Chondrocyte (in vitro differentiated cells): ENCODE results near the gene COL16A1. TPM values are rescaled to one million over a fixed set of nuclear protein-coding genes. Genes with fewer than 3 reads are reported as not detected.

Experiments used
- DNase-seq: peaks from one replicate; pipeline ENCODE4 v3.0.0; 2021; ENCODE audit warnings: mixed read lengths, low spot score
- H3K27ac Mint-ChIP-seq: one replicate; pipeline ENCODE4 v1.8.0; 2021; ENCODE audit warnings: mild to moderate bottlenecking, moderate library complexity, mixed read lengths; ENCODE audit not compliant: unreplicated experiment
- H3K27me3 Mint-ChIP-seq: 2 replicates; pipeline ENCODE4 v1.8.0; 2021; ENCODE audit warnings: low read depth, mixed read lengths
- H3K36me3 Mint-ChIP-seq: 2 replicates; pipeline ENCODE4 v1.8.0; 2021; ENCODE audit warnings: low read depth, mixed read lengths
- H3K4me1 Mint-ChIP-seq: 2 replicates; pipeline ENCODE4 v1.8.0; 2021; ENCODE audit warnings: low read depth, mild to moderate bottlenecking, mixed read lengths
- H3K4me3 Mint-ChIP-seq: one replicate; pipeline ENCODE4 v1.8.0; 2021; ENCODE audit warnings: mild to moderate bottlenecking, moderate library complexity, mixed read lengths; ENCODE audit not compliant: unreplicated experiment
- H3K9me3 Mint-ChIP-seq: 2 replicates; pipeline ENCODE4 v1.8.0; 2021; ENCODE audit warnings: low read depth, mixed read lengths
- total RNA-seq: library from RNA; stranded (reverse); gene quantifications from 3 replicates; pipeline ENCODE4 v1.2.1, GENCODE V29; 2021
- TF ChIP-seq, protein P1 (sequence below): fragments of 200-600 bp; sonication (generic); IDR thresholded peaks from 2 replicates; pipeline ENCODE4 v1.5.0; 2021; ENCODE audit warnings: antibody characterized with exemption, mild to moderate bottlenecking, moderate library complexity

The COL16A1 gene
- total RNA-seq, 1 donor from 2014 or later = 230 TPM

DNA sequence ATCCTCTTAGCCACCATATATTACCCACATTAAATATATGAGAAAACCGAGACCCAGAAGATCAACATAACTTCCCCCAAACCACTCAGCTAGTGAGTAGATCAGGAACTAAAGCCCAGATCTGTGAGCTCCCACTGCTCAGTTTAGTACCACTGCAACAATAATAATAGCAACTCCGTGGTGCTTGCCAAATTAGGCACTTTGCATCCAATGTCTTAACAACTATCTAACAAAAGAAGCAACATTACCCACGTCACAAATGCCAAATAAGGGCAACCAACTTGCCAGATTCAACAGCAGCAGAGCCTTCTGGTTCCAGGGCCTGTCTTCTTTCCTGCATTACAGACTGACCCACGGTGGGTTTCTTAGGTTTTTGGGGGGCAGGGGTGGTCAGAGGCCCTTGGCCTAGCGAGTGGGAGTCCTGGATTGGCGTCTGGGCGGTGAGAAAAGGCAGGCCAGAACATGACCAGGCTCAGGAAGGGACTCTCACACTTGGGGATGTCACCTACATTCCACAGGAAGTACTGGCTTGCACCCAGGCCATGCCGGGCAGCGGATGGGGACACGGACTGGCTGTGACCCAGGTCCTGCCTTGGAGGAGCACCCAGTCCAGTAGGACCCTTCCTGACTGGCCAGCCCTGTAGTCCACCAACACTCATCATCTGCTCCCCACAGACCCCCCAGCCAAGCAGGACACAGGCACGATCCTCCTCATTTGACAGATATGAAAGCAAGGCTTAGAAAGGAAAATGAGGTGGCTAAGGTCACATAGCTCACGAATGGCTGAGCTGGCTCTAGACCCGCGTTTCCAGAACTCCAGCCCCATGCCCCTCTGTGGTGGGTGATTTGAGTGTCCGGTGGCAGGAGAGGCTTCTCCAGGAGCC lies 81.7 kb downstream of the COL16A1 start:
- peaks cover 18% of the 10 kb centered on the region for H3K4me1 Mint-ChIP-seq
- no peaks in the 10 kb centered on the region for H3K9me3 Mint-ChIP-seq
- TF ChIP-seq, protein P1, sequence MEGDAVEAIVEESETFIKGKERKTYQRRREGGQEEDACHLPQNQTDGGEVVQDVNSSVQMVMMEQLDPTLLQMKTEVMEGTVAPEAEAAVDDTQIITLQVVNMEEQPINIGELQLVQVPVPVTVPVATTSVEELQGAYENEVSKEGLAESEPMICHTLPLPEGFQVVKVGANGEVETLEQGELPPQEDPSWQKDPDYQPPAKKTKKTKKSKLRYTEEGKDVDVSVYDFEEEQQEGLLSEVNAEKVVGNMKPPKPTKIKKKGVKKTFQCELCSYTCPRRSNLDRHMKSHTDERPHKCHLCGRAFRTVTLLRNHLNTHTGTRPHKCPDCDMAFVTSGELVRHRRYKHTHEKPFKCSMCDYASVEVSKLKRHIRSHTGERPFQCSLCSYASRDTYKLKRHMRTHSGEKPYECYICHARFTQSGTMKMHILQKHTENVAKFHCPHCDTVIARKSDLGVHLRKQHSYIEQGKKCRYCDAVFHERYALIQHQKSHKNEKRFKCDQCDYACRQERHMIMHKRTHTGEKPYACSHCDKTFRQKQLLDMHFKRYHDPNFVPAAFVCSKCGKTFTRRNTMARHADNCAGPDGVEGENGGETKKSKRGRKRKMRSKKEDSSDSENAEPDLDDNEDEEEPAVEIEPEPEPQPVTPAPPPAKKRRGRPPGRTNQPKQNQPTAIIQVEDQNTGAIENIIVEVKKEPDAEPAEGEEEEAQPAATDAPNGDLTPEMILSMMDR = no peak
- H3K27ac Mint-ChIP-seq = no peak overlapping the region
- no peak for DNase-seq
- H3K36me3 Mint-ChIP-seq = peaks cover 3% of the 10 kb centered on the region
- H3K27me3 Mint-ChIP-seq = peaks cover 5% of the 10 kb centered on the region
- no peak overlapping the region for H3K4me3 Mint-ChIP-seq

DNA sequence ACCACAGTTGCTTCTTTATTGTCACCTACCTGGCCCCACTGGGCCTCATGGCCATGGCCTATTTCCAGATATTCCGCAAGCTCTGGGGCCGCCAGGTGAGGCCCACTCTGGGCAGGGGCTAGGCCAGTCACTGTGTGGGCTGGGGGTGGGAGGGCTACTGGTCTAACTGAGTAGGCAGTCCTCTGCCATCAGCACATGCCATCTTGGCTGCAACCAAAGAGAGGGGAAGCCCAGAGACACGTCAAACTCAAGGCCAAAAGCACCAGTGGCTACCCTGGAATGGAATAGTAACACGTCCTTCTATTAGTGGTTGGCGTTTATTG lies 82.4 kb downstream of the COL16A1 start:
- no peak for DNase-seq
- no peaks in the 10 kb centered on the region for H3K36me3 Mint-ChIP-seq
- TF ChIP-seq, protein P1 = no peak
- H3K4me3 Mint-ChIP-seq = no peak overlapping the region
- H3K27me3 Mint-ChIP-seq = peaks cover 9% of the 10 kb centered on the region
- no peak overlapping the region for H3K27ac Mint-ChIP-seq
- H3K4me1 Mint-ChIP-seq = peaks cover 12% of the 10 kb centered on the region
- no peaks in the 10 kb centered on the region for H3K9me3 Mint-ChIP-seq

DNA sequence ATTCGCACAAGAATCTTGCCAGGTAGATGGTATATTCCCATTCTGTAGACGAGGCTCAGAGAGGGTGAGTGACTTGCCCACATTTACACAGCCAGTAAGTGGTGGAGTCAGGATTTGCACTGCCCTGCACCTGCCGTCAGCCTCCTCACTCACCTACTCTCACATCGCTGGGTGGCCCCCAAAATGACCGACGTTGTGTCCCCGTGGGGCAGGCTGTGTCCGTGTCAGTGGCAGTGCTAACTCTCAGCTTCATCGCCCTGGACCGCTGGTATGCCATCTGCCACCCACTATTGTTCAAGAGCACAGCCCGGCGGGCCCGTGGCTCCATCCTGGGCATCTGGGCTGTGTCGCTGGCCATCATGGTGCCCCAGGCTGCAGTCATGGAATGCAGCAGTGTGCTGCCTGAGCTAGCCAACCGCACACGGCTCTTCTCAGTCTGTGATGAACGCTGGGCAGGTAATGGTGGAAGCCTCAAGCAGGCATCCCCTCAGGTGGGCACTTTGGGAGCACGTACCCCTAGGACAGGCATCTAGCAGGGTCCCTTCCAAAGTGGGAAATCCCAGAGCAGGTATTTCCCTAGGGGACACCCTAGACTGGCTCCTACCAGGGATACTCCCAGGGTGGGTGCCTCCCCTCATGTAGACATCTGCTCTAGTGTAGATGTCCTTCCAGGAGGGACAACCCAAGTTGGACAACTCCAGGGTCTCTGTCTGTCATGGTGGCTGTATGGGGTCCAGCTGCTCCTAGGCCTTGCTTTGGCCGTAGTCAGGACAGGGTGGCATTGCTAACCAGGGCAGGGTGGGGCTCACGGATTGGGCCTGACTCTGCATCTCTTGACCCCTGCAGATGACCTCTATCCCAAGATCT lies 83.0 kb downstream of the COL16A1 start:
- no peak for DNase-seq
- Mint-ChIP-seq H3K4me3 (no peak overlapping the region), H3K36me3 (no peaks in the 10 kb centered on the region), H3K27ac (no peak overlapping the region), H3K27me3 (peaks cover 10% of the 10 kb centered on the region), H3K4me1 (peaks cover 7% of the 10 kb centered on the region), H3K9me3 (no peaks in the 10 kb centered on the region)
- TF ChIP-seq, protein P1 = no peak

DNA sequence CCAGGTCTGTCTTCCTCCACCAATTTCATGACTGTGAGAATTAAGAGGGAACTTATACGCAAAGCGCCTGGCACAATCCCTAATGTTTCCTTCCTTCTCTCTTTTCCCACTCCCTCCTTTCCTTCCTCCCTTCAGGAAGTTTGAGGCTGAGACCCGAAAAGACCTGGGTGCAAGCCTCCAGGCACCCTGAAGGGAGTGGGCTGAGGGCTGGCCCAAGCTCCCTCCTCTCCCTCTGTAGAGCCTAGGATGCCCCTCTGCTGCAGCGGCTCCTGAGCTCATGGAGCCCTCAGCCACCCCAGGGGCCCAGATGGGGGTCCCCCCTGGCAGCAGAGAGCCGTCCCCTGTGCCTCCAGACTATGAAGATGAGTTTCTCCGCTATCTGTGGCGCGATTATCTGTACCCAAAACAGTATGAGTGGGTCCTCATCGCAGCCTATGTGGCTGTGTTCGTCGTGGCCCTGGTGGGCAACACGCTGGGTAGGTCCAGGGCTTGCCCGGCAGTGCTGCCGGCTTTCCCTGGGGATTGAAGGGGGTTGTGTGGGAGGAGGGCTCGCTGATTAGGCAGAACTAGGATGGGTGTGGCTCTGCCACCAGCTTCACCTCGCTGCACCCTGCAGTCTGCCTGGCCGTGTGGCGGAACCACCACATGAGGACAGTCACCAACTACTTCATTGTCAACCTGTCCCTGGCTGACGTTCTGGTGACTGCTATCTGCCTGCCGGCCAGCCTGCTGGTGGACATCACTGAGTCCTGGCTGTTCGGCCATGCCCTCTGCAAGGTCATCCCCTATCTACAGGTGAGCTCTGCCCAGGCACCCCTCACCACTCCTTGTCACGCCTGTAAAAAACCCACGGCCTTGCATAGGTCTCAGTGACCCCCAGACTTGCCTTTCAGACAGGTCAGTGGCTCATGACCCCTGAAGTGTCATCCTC lies 84.6 kb downstream of the COL16A1 start:
- H3K9me3 Mint-ChIP-seq = no peaks in the 10 kb centered on the region
- peaks cover 10% of the 10 kb centered on the region for H3K27me3 Mint-ChIP-seq
- peaks cover 10% of the 10 kb centered on the region for H3K4me1 Mint-ChIP-seq
- no peaks in the 10 kb centered on the region for H3K36me3 Mint-ChIP-seq
- H3K4me3 Mint-ChIP-seq = no peak overlapping the region
- H3K27ac Mint-ChIP-seq = no peak overlapping the region
- TF ChIP-seq, protein P1 = no peak
- DNase-seq = no peak
